Testis (tissue), 2 donors: ENCODE measurements around the gene SNTG2.

Source experiments
- POLR2A ChIP-seq: fragments of 450-650 bp; IDR thresholded peaks from one replicate; pipeline ENCODE4 v1.6.1; 2017; ENCODE audit warnings: antibody characterized with exemption, mild to moderate bottlenecking, moderate library complexity
- TF ChIP-seq, protein P1 (sequence below), 3 experiments: fragments of 450-650 bp in 2 of 3; fragments of 200-600 bp in 1 of 3; sonication (generic) in 1 of 3; IDR thresholded peaks; one replicate each; pipeline ENCODE4 v1.5.1; 2016 to 2019; ENCODE audit warnings: antibody characterized with exemption in 3 of 3, mild to moderate bottlenecking in 2 of 3, moderate library complexity in 1 of 3

- TF ChIP-seq, protein P1, sequence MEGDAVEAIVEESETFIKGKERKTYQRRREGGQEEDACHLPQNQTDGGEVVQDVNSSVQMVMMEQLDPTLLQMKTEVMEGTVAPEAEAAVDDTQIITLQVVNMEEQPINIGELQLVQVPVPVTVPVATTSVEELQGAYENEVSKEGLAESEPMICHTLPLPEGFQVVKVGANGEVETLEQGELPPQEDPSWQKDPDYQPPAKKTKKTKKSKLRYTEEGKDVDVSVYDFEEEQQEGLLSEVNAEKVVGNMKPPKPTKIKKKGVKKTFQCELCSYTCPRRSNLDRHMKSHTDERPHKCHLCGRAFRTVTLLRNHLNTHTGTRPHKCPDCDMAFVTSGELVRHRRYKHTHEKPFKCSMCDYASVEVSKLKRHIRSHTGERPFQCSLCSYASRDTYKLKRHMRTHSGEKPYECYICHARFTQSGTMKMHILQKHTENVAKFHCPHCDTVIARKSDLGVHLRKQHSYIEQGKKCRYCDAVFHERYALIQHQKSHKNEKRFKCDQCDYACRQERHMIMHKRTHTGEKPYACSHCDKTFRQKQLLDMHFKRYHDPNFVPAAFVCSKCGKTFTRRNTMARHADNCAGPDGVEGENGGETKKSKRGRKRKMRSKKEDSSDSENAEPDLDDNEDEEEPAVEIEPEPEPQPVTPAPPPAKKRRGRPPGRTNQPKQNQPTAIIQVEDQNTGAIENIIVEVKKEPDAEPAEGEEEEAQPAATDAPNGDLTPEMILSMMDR (IDR thresholded peaks at IDR 0.05), result no peak
- no peak for TF ChIP-seq POLR2A
Observed at GRCh38 chr2:1283020-1283801, 332.6 kb downstream of the SNTG2 start.
